Measurements from ENCODE around the gene TMEM120B. TPM values are rescaled to one million over a fixed set of nuclear protein-coding genes. Genes with fewer than 3 reads are reported as not detected.
A peak's percentile ranks its signal among the peaks of the same experiment; 100 is the strongest.

TMEM120B gene
- total and polyA plus RNA-seq, 2 of the 13 experiments (the other 11 are each of a cell fraction or from before 2014, with no cell fraction given): 7.1 to 12.9 TPM

DNA sequence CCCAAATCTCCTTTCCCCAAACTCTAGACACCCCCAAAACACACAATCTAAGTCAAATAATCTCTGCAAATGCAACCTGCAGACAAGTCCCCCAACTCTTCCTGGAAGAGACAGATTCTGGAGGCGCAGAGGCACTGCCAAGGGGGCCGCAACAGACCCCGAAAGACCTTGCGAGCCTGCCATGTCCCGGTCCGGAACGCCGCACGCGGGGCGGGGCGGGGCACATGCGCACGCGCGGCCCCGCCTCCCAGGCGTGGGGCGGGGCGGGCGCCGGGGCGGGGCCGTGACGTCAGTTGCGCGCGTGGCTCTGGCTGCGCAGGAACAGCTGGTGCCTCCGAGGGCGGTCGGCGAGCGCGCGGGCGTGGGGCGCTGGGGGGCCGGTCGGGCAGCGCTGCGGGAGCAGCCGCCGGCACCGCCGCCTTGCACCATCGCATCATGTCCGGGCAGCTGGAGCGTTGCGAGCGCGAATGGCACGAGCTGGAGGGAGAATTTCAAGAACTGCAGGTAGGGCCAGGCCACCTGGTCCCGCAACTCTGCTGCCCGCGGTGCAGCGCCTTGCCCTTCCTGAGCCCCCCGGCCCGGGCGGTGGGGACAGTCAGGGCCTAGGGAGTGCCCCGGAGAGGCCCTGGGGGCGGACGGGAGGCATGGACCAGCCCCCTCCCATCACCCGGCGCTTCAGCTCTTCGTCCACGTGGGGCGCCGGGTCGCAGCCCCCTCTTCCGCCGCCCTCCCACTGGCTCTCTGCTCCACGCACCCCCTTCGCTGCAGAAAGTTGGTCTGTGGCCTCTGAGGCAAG, at the start of gene TMEM120B (continued):
- no peak for TF ChIP-seq RAD51 (IDR thresholded peaks at IDR 0.05; ENCODE audit: borderline replicate concordance)
- TF ChIP-seq ZNF780A (CRISPR knock-in tag; IDR thresholded peaks at IDR 0.05): no peak
- TF ChIP-seq ZNF672 (CRISPR knock-in tag; IDR thresholded peaks at IDR 0.05): no peak
- no peak for TF ChIP-seq ZNF782 (CRISPR knock-in tag; IDR thresholded peaks at IDR 0.05; ENCODE audit: borderline replicate concordance)
- no peak for TF ChIP-seq ZNF460 (CRISPR knock-in tag; IDR thresholded peaks at IDR 0.05; ENCODE audit: borderline replicate concordance)
- TF ChIP-seq, protein P1, sequence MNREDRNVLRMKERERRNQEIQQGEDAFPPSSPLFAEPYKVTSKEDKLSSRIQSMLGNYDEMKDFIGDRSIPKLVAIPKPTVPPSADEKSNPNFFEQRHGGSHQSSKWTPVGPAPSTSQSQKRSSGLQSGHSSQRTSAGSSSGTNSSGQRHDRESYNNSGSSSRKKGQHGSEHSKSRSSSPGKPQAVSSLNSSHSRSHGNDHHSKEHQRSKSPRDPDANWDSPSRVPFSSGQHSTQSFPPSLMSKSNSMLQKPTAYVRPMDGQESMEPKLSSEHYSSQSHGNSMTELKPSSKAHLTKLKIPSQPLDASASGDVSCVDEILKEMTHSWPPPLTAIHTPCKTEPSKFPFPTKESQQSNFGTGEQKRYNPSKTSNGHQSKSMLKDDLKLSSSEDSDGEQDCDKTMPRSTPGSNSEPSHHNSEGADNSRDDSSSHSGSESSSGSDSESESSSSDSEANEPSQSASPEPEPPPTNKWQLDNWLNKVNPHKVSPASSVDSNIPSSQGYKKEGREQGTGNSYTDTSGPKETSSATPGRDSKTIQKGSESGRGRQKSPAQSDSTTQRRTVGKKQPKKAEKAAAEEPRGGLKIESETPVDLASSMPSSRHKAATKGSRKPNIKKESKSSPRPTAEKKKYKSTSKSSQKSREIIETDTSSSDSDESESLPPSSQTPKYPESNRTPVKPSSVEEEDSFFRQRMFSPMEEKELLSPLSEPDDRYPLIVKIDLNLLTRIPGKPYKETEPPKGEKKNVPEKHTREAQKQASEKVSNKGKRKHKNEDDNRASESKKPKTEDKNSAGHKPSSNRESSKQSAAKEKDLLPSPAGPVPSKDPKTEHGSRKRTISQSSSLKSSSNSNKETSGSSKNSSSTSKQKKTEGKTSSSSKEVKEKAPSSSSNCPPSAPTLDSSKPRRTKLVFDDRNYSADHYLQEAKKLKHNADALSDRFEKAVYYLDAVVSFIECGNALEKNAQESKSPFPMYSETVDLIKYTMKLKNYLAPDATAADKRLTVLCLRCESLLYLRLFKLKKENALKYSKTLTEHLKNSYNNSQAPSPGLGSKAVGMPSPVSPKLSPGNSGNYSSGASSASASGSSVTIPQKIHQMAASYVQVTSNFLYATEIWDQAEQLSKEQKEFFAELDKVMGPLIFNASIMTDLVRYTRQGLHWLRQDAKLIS (CRISPR knock-in tag; IDR thresholded peaks at IDR 0.05): no peak
- peak; percentile 27; the same call in 1 of the 2 replicates for TF ChIP-seq ZNF772 (CRISPR knock-in tag; IDR thresholded peaks at IDR 0.05)
- no peak for TF ChIP-seq ZNF383 (CRISPR knock-in tag; IDR thresholded peaks at IDR 0.05; ENCODE audit: borderline replicate concordance)
- TF ChIP-seq JUN (CRISPR knock-in tag; IDR thresholded peaks at IDR 0.05): no peak
- TF ChIP-seq, protein P2, sequence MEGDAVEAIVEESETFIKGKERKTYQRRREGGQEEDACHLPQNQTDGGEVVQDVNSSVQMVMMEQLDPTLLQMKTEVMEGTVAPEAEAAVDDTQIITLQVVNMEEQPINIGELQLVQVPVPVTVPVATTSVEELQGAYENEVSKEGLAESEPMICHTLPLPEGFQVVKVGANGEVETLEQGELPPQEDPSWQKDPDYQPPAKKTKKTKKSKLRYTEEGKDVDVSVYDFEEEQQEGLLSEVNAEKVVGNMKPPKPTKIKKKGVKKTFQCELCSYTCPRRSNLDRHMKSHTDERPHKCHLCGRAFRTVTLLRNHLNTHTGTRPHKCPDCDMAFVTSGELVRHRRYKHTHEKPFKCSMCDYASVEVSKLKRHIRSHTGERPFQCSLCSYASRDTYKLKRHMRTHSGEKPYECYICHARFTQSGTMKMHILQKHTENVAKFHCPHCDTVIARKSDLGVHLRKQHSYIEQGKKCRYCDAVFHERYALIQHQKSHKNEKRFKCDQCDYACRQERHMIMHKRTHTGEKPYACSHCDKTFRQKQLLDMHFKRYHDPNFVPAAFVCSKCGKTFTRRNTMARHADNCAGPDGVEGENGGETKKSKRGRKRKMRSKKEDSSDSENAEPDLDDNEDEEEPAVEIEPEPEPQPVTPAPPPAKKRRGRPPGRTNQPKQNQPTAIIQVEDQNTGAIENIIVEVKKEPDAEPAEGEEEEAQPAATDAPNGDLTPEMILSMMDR (CRISPR knock-in tag; IDR thresholded peaks at IDR 0.05): peak; percentile 15; the same call in 1 of the 2 replicates
- peak; percentile 52; the same call in 1 of the 2 replicates for TF ChIP-seq ZNF670 (CRISPR knock-in tag; IDR thresholded peaks at IDR 0.05; ENCODE audit: borderline replicate concordance)
- TF ChIP-seq CCDC6 (CRISPR knock-in tag; IDR thresholded peaks at IDR 0.05): 0 out of 2 replicates have a peak, but pooled peaks have one; percentile 28
- TF ChIP-seq, protein P3, sequence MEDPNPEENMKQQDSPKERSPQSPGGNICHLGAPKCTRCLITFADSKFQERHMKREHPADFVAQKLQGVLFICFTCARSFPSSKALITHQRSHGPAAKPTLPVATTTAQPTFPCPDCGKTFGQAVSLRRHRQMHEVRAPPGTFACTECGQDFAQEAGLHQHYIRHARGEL (CRISPR knock-in tag; IDR thresholded peaks at IDR 0.05): no peak
- peak; percentile 92; the same call in 1 of the 2 replicates for TF ChIP-seq CREB1 (IDR thresholded peaks at IDR 0.05)
- TF ChIP-seq CREB1 (CRISPR knock-in tag; IDR thresholded peaks at IDR 0.05): peak; percentile 13
- no peak for TF ChIP-seq ZSCAN22 (CRISPR knock-in tag; IDR thresholded peaks at IDR 0.05)
- peak; percentile 47; the same call in 1 of the 2 replicates for TF ChIP-seq KAT8 (CRISPR knock-in tag; IDR thresholded peaks at IDR 0.05)
- no peak for TF ChIP-seq TCF12 (IDR thresholded peaks at IDR 0.05)
- no peak for TF ChIP-seq TCF12 (CRISPR knock-in tag; IDR thresholded peaks at IDR 0.05)
- TF ChIP-seq, protein P4, sequence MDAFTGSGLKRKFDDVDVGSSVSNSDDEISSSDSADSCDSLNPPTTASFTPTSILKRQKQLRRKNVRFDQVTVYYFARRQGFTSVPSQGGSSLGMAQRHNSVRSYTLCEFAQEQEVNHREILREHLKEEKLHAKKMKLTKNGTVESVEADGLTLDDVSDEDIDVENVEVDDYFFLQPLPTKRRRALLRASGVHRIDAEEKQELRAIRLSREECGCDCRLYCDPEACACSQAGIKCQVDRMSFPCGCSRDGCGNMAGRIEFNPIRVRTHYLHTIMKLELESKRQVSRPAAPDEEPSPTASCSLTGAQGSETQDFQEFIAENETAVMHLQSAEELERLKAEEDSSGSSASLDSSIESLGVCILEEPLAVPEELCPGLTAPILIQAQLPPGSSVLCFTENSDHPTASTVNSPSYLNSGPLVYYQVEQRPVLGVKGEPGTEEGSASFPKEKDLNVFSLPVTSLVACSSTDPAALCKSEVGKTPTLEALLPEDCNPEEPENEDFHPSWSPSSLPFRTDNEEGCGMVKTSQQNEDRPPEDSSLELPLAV (CRISPR knock-in tag; conservative IDR thresholded peaks at IDR 0.05; ENCODE audit: low read depth): no peak
- no peak for TF ChIP-seq ZNF292 (CRISPR knock-in tag; IDR thresholded peaks at IDR 0.05; ENCODE audit: borderline replicate concordance, low read depth)
- no peak for TF ChIP-seq NFRKB (IDR thresholded peaks at IDR 0.05)
- TF ChIP-seq NAIF1 (CRISPR knock-in tag; IDR thresholded peaks at IDR 0.05; ENCODE audit: borderline replicate concordance): no peak
